Breast epithelium (tissue), 3 donors: ENCODE measurements around the gene GRIN2C.

ENCODE experiments used
- CTCF ChIP-seq, 3 donors: fragments of 450-650 bp; IDR thresholded peaks; one replicate each; pipeline ENCODE4 v1.5.1; 2016 to 2017; ENCODE audit warnings: antibody characterized with exemption in 3 of 3, mild to moderate bottlenecking in 3 of 3, moderate library complexity in 3 of 3
- POLR2A ChIP-seq: fragments of 450-650 bp; IDR thresholded peaks from one replicate; pipeline ENCODE4 v1.6.1; 2016; ENCODE audit warnings: antibody characterized with exemption, mild to moderate bottlenecking, moderate library complexity

DNA sequence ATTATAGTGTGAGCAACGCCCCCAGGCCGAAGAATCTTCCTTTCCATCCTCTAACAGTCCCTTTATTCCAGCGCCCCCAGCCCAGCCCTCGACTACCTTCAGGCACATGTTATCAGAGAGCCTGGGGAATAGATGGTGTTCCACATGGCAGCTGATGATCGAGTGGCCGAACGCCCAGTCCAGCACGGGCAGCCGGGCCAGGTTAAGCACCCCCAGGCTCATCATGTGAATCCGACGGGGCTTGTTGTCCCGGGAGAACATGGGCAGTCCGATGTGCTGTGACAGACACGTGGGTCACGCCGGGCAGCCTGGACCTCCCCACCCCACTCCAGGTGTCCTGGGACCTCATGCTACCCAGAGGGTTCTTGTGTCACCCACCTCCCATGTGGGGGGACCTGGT is 19.6 kb upstream of the GRIN2C start:
- TF ChIP-seq CTCF (IDR thresholded peaks at IDR 0.05) (no peak), POLR2A (no peak)
